8988T (cell line): Measurements from ENCODE around the gene YWHAB.
"Not testable (repeated sequence)": the region's sequence is repeated elsewhere in the genome, so short reads cannot be mapped to it uniquely, and the experiment has no call there.

Experiments
- DNase-seq: peaks from one replicate; pipeline ENCODE4 v3.0.0; 2011

The YWHAB gene

GRCh38 chr20:44869471-44869870, 16.0 kb upstream of the YWHAB start:
- no peak for DNase-seq

DNA sequence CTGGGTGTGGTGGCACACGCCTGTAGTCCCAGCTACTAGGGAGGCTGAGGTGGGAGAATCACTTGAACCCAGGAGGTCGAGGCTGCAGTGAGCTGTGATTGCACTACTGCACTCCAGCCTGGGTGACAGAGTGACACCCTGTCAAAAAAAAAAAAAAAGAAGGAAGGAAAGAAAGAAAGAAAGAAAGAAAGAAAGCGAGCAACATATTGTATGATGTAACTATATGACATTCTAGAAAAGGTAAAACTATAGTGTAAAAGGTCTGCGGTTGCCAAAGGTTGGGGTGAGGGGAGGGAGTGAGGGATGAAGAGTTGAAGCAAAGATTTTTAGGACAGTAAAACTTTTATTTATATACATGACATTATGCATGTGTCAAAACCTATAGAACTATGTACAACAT, 3.1 kb upstream of the YWHAB start:
- not testable (repeated sequence) for DNase-seq

GRCh38 chr20:44883214-44883902, 2.1 kb upstream of the YWHAB start:
- DNase-seq, result no peak

GRCh38 chr20:44884907-44885391, 556 bp upstream of the YWHAB start:
- no peak for DNase-seq

- DNase-seq, result no peak
Observed at GRCh38 chr20:44886266-44886651, 754 bp downstream of the YWHAB start.

DNA sequence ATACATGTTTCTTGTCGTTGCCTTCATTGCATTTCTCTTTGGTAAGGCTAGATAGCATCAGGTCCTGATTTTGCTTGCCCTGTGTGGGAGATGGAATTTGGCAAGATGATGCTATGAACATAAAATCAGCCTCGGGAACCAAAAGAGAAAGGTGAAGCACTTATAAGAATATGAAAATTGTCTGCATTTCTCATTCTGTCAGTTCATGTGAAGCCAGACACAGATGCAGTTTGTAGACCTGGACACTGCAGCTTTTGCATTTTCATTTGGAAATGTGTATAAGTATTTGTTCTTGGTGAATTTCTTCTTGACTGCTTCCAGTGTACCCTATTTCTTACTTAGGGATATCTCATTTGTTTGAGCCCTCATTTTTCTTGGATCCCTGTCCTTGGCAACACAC, 1.3 kb downstream of the YWHAB start:
- no peak for DNase-seq

DNA sequence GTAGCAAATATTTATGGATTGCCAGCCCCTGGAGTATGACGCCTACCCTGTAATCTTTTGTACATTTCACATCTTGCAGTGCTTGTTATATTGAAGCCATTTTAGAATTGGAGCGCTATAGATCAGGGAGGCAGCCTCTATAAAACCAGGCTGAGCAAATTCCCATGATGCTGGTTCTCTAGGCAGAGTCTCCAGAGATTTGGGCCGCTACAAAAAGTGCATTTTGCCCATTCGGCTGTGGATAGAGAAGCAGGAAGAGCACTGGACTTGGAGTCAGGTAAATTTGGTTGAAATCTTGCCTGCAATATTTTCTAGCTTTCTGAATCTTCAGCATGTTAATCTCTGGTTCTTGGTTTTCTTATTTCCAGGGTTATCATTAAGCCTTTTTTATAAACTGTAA, 2.0 kb downstream of the YWHAB start:
- DNase-seq, result no peak

DNA sequence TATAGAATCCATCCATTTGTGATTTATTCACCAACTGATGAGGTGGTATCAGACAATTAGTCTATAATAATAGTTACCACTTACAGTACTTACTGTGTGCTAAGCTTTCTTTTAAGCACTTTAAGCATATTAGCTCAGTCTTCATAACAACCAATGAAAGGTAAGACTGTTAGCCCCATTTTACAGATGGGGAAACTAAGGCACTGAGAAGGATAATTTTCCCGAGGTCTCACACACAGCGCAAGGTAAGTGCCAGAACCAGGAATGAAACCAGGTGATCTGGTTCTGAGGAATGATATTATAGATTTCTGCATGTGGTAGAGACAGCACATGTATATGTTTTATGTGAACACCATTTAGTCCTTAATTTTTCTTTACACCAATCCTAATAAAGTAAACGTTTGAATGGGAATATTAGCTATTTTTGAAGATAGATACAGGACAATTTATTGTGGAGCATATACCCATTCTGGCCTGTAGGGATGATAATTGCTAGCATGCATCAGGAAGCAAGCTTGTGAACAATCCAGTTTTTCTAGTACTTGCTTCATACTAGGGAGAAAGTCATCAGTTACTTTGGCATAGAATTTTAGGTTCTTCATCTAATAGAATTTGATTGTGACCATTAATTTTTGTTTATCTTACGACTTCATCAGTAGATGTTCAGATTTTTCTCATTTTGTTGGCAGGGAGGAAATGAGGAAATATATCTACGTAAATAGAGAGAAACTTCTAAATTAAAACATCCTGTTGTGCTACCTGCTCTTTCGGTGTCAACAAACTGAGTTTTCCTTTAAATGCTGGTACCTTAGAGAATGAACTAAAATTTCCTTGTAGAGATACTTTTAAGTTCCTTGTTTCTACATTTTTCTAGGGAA, 3.0 kb downstream of the YWHAB start:
- DNase-seq, result no peak

GRCh38 chr20:44891826-44892225, 6.3 kb downstream of the YWHAB start:
- DNase-seq, result no peak

DNA sequence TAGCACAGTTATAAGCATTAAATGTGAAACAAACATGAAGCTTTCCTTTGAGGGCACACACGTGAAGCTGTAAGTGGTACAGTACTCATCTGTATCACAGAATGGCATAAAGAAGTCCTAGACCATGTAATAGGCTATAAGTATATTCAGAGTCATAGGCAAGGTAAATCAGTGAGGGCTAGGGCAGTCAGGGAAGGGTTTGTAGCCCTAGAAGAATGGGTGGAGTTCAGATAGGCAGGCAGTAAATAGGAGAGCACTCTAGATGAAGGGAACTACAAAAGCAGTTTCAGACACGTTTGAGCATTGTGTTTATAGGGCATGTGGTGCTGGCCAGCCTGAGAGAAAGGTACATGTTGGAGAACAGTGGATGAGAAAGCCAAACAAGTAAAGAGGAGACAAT, 9.5 kb downstream of the YWHAB start:
- DNase-seq, result no peak

DNA sequence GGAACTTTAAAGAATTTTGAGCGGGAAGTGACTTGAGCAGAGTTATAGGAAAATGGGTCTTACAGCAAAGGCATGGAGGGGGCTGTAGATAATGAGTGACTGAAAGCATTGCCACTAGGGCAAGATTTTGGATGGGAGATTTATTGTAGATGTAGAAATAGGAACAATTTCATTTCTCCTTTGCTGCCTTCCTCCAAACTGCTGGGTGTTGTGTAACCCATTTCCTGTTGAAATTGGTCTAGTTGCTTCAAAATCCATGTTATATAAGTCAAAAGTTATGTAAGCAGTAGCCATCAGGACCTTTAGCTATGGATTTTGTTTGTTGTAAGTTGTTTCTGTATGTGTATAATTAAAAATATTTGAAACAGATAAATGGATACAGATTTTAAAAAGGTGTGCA, 11.1 kb downstream of the YWHAB start:
- no peak for DNase-seq

- no peak for DNase-seq
Observed at GRCh38 chr20:44897133-44897532, 11.6 kb downstream of the YWHAB start.

- no peak for DNase-seq
Observed at GRCh38 chr20:44900231-44900854, 14.8 kb downstream of the YWHAB start.

- DNase-seq, result no peak
Observed at GRCh38 chr20:44901974-44902373, 16.5 kb downstream of the YWHAB start.

DNA sequence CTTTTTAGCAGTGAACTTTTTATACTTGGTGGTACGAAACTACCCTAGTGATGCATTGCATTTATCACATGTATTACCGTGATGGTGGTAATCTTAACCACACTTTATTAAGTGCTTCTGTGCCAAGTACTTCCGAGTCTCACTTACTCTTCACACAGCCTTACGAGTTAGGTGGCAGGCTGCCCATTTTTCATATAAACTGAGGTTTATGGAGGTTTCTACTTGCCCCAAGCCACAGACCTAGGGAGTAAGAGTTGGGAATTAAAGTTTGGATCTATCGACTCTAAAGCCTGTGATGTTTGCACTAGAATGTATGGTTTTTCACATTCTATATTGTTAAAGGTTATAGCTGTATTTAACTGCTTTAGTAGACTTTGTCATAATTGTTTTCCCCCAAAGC, 18.9 kb downstream of the YWHAB start:
- no peak for DNase-seq

DNA sequence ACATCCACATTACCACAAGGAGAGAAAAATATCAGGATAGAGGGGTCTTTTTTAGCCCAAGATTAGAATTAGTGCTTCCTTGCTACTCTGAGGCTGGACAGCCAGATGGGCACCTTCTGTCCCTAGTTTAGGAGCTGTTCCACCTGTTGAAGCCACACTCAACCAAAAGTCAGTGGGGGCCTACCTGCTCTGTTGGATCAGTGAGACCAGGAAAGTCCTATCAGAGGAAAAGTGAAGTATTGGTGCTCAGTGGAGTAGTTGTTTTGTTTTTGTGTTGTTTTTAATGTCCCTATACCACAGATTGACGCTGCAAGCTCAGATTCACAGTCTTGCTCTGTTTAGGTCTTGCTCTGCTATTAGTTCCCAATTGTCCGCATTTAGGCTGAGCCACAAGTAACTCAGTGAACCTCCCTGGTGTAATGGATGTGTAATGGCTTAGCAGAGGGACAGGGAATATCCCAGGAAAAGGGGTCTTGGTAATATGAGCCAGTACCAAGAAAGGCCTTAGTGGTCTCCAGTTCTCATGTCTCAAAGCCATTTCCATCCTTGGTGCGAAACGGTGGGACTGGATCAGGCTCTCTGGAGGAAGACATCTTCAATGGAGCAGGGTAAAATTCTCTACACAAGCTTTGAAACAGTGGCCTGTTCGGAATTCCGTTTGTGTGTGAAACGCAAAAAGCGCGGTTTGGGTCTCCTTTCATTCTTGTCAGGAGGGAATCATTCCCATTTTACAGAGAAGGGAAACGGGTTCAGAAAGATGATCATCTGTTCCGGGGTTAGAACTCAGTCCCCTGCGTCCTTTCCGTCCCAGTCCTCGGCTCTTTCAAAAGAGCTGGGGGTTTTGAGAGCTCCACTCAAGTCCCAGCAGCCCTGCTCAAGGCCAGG, 23.7 kb downstream of the YWHAB start:
- no peak for DNase-seq

GRCh38 chr20:44909872-44910689, 24.6 kb downstream of the YWHAB start, which contains the start of gene PABPC1L:
Gene PABPC1L (plus strand): TSS chr20:44910060. CDS start chr20:44910144, 84 bp downstream.
- peak; percentile 72 for DNase-seq

GRCh38 chr20:44910690-44911262, 25.3 kb downstream of the YWHAB start:
- DNase-seq, result no peak

DNA sequence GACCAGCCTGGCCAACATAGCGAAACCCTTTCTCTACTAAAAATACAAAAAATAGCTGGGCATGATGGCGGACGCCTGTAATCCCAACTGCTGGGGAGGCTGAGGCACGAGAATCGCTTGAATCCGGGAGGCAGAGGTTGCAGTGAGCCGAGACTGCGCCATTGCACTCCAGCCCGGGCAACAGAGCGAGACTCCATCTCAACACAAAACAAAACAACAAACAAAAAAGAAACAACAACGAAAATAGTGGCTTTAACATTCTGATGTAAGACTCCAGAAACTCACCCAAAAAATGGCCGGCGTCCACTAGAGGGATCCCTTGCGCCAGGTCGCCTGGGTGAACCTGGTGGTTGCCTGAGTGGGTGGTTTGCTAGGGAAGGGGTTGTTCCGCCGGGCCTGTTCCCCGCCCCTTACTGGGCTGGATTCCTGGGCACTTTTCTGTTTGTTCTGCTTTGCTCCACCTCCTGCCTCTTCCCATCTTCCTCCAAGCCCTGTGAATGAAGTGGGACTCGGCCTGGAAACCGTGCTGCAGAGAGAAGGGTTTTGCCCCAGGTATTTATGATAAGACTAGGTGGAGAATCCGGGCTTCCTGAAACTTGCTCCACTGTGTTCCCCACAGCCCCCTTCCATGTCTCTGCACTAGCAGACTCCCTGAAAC, 25.9 kb downstream of the YWHAB start:
- DNase-seq, result peak; percentile 69

- no peak for DNase-seq
Observed at GRCh38 chr20:44912189-44912588, 26.7 kb downstream of the YWHAB start.

GRCh38 chr20:44914924-44915323, 29.4 kb downstream of the YWHAB start:
- no peak for DNase-seq
